Neural crest cell (in vitro differentiated cells): Measurements from ENCODE around the gene CRACDL. TPM values are rescaled to one million over a fixed set of nuclear protein-coding genes. Genes with fewer than 3 reads are reported as not detected.

Experiments used
- DNase-seq: peaks from one replicate; pipeline ENCODE4 v3.0.0; 2021; ENCODE audit warnings: low read depth, mixed read lengths, low spot score
- H3K27ac Mint-ChIP-seq: one replicate; pipeline ENCODE4 v1.8.0; 2021; ENCODE audit warnings: mild to moderate bottlenecking, mixed read lengths; ENCODE audit not compliant: unreplicated experiment
- H3K27me3 Mint-ChIP-seq: 2 replicates; pipeline ENCODE4 v1.8.0; 2021; ENCODE audit warnings: low read depth, mild to moderate bottlenecking, mixed read lengths
- H3K36me3 Mint-ChIP-seq: 2 replicates; pipeline ENCODE4 v1.8.0; 2021; ENCODE audit warnings: low read depth, mild to moderate bottlenecking, mixed read lengths
- H3K4me1 Mint-ChIP-seq: 2 replicates; pipeline ENCODE4 v1.8.0; 2021; ENCODE audit warnings: mixed read lengths
- H3K4me3 Mint-ChIP-seq: one replicate; pipeline ENCODE4 v1.8.0; 2021; ENCODE audit warnings: mild to moderate bottlenecking, mixed read lengths
- H3K9me3 Mint-ChIP-seq: 2 replicates; pipeline ENCODE4 v1.8.0; 2021; ENCODE audit warnings: mixed read lengths
- total RNA-seq: library from RNA; stranded (reverse); gene quantifications from 2 replicates; pipeline ENCODE4 v1.2.1, GENCODE V29; 2021
- TF ChIP-seq, protein P1 (sequence below): fragments of 200-600 bp; sonication (generic); conservative IDR thresholded peaks from 2 replicates; pipeline ENCODE4 v1.5.0; 2021; ENCODE audit warnings: antibody characterized with exemption, mild to moderate bottlenecking

Gene CRACDL
- total RNA-seq, 1 donor from 2014 or later: 0.37 TPM

GRCh38 chr2:98859323-98859722 lies 76.7 kb downstream of the CRACDL start:
- no peak for DNase-seq
- H3K27me3 Mint-ChIP-seq: peaks cover 9% of the 10 kb centered on the region
- TF ChIP-seq, protein P1, sequence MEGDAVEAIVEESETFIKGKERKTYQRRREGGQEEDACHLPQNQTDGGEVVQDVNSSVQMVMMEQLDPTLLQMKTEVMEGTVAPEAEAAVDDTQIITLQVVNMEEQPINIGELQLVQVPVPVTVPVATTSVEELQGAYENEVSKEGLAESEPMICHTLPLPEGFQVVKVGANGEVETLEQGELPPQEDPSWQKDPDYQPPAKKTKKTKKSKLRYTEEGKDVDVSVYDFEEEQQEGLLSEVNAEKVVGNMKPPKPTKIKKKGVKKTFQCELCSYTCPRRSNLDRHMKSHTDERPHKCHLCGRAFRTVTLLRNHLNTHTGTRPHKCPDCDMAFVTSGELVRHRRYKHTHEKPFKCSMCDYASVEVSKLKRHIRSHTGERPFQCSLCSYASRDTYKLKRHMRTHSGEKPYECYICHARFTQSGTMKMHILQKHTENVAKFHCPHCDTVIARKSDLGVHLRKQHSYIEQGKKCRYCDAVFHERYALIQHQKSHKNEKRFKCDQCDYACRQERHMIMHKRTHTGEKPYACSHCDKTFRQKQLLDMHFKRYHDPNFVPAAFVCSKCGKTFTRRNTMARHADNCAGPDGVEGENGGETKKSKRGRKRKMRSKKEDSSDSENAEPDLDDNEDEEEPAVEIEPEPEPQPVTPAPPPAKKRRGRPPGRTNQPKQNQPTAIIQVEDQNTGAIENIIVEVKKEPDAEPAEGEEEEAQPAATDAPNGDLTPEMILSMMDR: no peak
- H3K36me3 Mint-ChIP-seq: peaks cover 6% of the 10 kb centered on the region
- H3K4me1 Mint-ChIP-seq: no peaks in the 10 kb centered on the region
- H3K4me3 Mint-ChIP-seq: no peak overlapping the region
- no peak overlapping the region for H3K27ac Mint-ChIP-seq
- peaks cover 21% of the 10 kb centered on the region for H3K9me3 Mint-ChIP-seq

GRCh38 chr2:98857001-98857400 lies 79.0 kb downstream of the CRACDL start:
- no peak for DNase-seq
- Mint-ChIP-seq H3K27ac (no peak overlapping the region), H3K27me3 (peaks cover 17% of the 10 kb centered on the region), H3K4me1 (no peaks in the 10 kb centered on the region), H3K4me3 (no peak overlapping the region), H3K9me3 (peaks cover 15% of the 10 kb centered on the region), H3K36me3 (peaks cover 2% of the 10 kb centered on the region)
- TF ChIP-seq, protein P1: no peak

GRCh38 chr2:98854682-98855081 lies 81.3 kb downstream of the CRACDL start:
- H3K36me3 Mint-ChIP-seq: no peaks in the 10 kb centered on the region

GRCh38 chr2:98852932-98853331 lies 83.1 kb downstream of the CRACDL start:
- H3K27ac Mint-ChIP-seq: no peak overlapping the region

More at GRCh38 chr2:98854682-98855081, 81.3 kb downstream of the CRACDL start:
- Mint-ChIP-seq H3K9me3 (peaks cover 8% of the 10 kb centered on the region), H3K4me3 (no peak overlapping the region), H3K4me1 (no peaks in the 10 kb centered on the region), H3K27me3 (peaks cover 29% of the 10 kb centered on the region), H3K27ac (no peak overlapping the region)
- TF ChIP-seq, protein P1: no peak
- no peak for DNase-seq

GRCh38 chr2:98850074-98850473 lies 86.0 kb downstream of the CRACDL start:
- H3K36me3 Mint-ChIP-seq: no peaks in the 10 kb centered on the region

More at GRCh38 chr2:98852932-98853331, 83.1 kb downstream of the CRACDL start:
- Mint-ChIP-seq H3K4me3 (no peak overlapping the region), H3K36me3 (no peaks in the 10 kb centered on the region), H3K4me1 (no peaks in the 10 kb centered on the region), H3K9me3 (peaks cover 5% of the 10 kb centered on the region), H3K27me3 (peaks cover 29% of the 10 kb centered on the region)
- no peak for DNase-seq
- TF ChIP-seq, protein P1: no peak

More at GRCh38 chr2:98850074-98850473, 86.0 kb downstream of the CRACDL start:
- TF ChIP-seq, protein P1: no peak
- Mint-ChIP-seq H3K27ac (no peak overlapping the region), H3K27me3 (peaks cover 23% of the 10 kb centered on the region), H3K4me1 (no peaks in the 10 kb centered on the region), H3K4me3 (no peak overlapping the region), H3K9me3 (peaks cover 2% of the 10 kb centered on the region)
- DNase-seq: no peak
